Activated CD4-positive, alpha-beta T cell treated with anti-CD3 and anti-CD28 coated beads, Interleukin-2, amount 50 U/mL, for 4 hours (primary cell): ENCODE results near the gene MED12L.
"Not testable (repeated sequence)": the region's sequence is repeated elsewhere in the genome, so short reads cannot be mapped to it uniquely, and the experiment has no call there.

ENCODE experiments used
- DNase-seq, 2 experiments: peaks; one replicate each; pipeline ENCODE4 v3.0.0-alpha.2; 2020

Gene MED12L

DNA sequence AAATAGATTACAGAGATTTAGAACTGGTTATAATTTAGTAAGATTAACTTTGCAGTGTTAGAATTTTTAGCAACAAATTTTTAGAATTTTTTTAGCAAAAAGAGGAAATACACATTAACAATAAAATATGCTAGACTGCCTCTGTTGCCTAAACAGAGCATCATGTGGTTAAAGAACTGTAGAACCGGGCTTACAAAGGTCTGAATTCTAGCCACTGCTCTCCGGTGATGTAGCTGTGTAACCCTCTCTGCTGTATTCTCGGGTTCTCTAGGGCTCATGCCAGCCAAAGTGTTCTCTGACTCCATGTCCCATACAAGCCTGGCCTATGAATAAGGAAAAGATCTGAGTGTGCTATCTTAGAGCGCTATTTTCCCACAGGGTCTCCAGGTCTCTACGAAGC is 302.0 kb downstream of the MED12L start:
- no peak for DNase-seq

DNA sequence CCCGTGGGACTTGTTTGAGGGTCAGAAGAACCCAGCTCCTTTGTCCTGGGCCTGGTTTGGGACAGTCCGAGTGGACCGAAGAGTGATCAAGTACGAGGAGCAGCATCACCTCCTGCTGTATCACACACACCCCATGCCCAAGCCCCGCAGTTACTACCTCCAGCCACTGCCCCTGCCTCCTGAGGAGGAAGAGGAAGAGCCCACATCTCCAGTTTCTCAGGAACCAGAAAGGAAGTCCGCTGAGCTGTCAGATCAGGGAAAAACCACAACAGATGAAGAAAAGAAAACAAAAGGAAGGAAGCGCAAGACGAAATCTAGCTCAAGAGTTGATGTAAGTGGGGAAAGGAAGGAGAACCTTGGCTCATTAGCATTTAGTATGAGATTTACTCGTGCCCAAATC is 302.4 kb downstream of the MED12L start:
- no peak for DNase-seq

DNA sequence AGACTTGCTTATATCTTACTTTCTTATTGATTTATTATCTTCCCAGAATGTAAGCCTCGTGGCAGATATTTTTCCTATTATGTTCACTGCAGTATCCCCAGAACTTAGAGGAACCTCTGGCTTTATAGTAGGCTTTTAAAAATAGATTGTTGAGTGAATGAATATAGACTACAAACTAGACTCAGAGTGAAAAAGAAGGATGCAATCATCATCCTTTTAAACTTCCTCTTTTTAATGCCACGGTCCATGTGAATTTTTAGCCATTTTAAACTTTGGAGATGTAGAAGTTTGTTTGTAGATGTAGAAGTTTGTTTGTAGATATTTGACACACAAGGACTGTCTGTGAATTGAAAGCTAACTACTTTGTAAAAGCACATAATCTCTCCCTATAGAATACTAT is 306.3 kb downstream of the MED12L start:
- DNase-seq, result no peak

DNA sequence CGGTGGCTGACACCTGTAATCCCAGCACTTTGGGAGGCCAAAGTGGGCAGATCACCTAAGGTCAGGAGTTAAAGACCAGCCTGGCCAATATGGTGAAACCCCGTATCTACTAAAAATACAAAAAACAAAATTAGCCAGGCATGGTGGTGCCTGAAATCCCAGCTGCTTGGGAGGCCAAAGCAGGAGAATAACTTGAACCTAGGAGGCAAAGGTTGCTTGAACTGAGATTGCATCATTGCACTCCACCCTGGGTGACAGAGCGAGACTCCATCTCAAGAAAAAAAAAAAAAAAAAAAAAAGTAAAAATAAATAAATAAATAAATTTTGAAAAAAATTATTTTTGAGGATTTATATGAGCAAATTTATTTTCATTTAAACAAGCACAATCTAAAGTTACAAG is 306.7 kb downstream of the MED12L start:
- DNase-seq, result not testable (repeated sequence)

DNA sequence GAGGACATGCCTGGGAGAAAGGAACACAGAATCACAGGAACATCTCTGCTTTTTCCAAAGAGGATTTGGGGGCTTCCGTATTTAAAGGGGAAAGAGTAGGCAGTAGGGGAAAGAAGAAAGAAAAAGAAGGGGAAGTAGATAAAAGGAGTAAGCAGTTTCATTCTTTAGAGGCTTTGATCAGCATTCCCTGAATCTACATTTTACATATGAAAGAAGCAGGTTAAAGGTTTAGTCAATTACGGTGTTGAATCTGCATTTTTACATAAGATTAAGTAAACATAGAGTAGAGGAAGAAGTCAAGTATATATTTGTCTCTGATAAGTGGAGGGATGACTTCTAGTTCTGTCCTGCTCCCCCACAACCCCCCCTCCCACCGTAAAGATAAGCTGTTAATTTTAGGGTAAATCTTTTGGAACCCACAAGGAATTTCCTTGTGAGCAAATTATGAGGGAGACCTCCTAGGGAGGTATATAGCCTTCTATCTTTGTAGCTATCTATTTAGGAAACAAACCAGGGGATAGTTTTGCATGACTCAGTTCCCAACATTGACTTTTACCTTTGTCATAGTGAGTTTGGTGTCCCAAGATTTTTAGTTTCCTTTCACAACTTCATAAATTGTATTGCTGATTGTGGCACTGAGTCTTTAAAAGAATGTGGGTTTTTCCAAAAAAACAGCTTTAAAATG is 307.8 kb downstream of the MED12L start:
- no peak for DNase-seq

DNA sequence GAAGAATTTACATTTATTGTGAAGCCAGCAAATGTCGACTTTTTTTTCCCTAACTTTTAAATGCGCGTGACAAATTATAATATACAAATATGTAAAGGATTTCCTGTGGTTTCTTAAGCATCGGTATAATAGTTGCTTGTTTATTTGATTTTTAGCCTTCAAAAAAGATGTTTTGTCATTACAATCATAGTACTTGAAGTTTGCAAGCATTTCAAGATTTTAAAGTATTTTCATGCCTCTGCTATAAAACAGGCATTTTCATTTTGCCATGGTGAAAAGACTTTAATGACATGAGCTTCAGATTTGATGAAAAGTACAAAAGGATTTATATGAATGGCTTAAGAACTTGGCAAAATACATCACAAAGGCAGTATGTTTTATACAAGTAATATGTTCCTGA is 308.5 kb downstream of the MED12L start:
- no peak for DNase-seq

DNA sequence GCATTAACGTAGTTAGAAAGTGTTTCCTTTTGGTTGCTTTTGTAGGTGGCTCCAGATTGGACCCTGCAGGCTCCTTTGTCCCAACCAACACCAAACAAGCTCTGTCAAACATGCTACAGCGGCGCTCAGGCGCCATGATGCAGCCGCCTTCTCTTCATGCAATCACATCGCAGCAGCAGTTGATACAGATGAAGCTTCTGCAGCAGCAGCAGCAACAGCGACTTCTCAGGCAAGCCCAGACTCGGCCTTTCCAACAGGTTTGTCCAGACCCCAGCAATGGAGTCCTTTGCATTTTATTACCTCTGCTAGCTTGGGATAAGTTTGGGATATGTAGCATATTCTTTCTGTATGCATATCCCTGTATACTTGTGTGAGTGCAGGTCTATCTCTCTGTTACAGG is 309.1 kb downstream of the MED12L start:
- DNase-seq, result no peak

DNA sequence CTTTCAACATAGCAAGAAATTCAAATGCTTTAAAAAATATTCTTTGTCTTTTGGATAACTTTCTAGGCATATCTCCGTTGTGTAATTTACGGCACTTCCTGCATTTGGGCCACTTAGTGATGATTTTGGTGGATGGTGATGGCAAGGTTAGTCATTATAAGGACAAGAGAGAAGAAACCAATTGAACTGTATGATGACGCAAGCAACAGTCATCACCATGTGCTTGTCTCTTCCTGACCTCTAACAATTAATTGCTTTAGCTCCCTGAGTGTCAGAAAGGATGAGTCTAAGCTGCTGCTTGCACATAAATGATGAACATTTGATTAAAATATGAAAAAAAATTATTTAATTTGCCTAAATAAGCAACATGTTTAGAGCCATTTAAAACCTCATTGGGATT is 310.3 kb downstream of the MED12L start:
- DNase-seq, result no peak

DNA sequence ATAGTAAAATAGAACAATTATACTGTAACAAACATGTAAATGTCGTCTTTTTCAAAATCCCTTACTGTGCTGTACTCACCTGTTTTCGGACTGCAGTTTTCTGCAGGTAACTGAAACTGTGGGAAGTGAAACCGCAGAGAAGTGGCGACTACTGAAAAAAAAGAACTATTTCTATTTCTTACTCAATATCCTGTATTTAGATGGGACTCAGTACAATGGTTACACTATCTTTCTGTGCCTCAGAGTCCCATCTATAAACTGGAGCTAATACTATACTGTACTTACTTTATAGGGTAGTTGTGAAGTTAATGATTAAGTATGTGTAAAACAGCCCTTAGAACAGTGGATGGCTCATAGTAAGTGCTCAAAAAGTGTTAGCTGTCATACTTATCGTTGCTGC is 313.4 kb downstream of the MED12L start:
- DNase-seq, result no peak

DNA sequence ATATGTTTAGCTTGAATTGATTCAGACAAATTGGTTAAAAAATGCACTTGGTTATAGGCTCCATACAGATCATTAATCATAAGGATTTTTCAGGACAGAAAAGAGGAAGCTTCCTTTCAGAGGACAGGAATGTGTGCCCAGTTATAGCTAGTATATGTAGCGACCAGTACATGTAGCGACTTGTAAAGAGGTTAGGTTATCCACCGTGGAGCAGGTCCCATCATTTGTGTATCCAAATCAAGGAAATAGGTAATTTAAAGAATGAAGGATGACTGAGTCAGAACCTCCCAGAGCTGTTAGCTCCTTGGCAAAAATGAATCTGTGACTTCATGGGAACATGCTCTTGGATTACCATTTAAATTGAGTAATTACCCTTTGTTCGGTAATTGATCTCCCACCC is 314.9 kb downstream of the MED12L start:
- no peak for DNase-seq

DNA sequence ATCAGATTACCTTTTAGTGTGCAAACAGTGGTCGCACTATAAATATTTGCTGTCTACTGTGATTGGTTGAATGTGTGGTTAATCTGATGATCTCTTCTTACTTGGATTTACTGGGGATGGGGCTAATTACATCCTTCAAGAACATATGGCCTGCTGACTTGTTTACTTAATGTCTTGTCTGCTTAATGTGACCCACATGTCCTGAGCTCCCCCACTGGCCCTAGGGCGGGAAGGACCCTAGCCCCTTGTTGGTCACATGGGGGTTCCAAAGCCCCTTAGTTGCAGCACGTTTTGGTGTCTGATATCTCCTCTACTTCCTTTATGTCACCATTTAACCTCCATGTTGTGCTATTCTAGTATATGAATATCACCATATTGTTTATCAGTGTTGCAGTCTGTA is 316.9 kb downstream of the MED12L start:
- DNase-seq, result no peak

DNA sequence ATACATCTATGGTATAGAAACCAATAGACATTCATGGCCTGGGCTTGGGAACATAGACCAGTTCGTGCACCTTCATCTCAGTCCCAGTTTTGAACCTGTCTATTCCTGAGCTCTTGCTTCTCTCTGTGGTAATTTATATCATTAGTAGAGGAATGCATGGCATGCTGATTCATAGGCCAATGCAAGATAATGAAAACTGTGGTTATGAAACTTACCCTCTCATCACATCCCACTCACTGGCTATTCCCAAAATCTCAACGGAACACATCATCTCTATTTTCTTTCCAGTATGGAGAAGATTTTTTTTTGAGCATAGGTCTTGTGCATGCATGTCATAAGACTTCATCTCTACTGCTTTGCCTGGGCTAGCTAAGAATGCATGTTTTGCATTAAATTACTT is 317.8 kb downstream of the MED12L start:
- no peak for DNase-seq

DNA sequence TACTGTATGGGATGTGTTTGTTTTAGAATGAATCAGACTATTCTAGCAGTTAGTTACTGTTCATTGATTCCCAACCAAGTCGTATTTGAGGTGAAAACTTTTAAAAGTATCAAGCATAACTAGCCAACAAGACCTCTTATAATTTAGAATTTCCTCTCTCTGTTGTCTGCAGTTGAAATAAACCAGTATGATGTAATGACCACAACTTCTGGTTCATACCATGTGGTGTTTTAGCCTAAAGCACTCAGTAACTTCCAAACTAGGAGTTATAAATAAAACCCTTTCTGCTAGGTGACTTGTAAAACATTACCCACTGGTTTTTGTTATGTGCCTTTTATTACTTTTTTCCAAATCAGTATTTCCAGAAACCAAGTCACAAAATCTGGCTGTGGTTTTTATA is 318.9 kb downstream of the MED12L start:
- no peak for DNase-seq

DNA sequence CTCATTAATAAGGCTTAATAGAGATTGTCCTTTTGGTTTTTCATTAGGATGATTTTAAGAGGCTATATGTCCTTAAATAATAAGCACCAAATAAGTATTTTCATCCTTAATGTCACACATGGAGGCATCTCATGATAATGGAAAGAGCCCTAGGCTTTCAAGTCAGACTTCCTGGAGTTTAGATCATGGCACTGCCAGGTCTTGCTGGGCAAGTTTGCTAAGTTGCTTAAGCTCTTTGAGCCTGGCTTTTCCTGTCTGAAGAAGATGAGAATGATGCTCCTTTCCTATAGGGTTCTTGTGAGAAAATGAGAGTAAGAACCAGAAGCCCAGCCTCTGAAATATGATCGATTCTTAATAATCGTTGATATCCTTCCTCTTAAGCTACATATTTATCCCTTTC is 322.5 kb downstream of the MED12L start:
- DNase-seq, result no peak

DNA sequence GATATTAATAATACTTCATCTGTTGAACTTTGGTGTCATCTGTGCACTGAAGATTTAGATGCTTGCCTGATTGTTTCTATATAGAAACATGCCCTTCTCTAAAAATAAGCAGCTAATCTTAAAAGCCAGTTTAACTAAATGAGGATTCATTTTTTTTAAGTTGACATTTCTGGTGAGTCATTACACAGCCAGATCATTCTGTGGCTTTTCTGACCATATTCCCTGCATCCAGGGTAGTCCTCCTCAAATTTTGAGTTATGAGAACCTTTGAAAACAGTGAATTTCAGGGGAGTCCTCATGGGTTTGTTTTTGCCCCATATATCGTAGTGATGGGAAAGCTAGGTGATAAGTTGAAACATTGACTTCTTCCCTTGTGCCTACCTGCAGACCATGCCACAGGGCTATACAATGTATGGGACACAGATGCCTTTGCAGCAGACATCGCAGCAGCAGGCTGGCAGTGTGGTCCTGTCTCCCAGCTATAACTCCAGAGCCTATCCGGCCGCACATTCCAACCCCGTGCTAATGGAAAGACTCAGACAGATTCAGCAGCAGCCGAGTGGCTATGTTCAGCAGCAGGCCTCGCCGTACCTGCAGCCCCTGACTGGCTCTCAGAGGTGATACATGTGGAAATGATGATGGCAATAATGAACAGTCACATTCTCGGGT is 325.6 kb downstream of the MED12L start:
- no peak for DNase-seq

DNA sequence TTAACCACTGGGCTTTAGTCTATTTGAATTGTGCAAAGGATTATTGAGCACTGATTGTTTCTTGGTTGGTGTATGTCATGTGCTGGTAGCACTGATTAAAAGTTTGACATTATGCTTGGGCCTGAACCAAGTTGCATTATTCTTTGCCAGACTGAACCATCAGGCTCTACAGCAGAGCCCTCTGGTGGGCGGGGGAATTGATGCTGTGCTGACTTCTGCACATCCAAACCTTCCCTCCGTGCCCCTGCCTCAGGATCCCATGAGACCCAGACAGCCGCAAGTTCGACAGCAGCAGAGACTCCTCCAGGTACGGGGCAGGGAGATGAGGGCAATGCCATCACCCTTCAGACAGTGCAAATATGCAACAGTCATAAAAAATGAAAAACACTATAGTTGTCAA is 327.5 kb downstream of the MED12L start:
- no peak for DNase-seq

DNA sequence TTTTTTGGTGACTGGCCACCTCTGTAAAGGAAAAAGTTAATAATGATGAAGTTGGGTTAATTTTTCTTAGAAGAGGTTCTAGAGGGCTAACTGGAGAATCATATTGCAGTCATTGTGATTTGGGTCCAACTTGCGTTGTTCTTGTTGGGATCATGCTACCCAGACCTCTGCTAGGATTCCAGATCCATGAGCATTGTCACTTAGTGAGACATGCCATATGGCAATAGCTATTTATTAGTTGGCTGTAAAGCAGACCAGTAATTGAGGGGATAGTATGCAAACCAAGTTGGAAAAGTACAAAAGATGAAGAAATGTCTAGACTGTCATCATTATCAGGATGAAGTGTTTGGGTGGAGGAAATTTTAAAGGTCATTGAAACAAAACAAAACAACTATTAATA is 329.8 kb downstream of the MED12L start:
- DNase-seq, result no peak

DNA sequence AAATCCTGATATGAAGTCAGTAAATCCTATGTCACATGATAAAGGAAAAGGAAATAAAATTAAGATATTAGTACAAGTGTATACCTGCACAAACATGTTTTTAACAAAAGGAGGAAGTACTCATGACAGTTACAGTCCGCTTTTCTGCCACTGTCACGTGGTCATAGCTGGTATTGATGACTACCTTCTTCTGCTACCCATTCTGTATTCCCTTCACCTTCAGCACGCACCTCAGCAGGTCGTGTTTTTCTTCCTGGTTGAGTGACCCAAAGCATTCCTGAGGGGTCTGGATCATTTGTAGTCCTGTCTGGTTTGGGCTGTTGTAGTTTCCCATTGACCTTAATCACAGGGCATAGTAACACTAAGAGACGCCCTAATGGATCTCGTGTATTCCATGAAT is 334.3 kb downstream of the MED12L start:
- no peak for DNase-seq

DNA sequence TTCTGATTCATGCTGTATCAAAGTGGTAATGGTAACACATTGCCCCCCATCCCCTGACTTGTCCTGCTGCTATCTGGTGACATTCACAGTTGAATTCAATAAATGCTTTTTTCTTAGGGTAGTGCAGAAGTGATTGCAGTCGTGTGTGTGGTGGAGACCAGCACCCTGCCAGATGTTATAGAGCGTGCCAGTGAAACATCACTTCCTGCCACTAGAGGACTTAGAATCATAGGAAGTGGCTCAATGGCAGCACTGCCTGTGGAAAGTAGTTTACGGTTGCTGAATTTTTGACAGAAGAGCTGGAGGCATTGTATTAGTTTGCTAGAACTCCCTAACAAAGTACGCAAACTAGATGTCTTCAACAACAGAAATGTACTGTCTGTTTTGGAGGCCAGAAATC is 336.5 kb downstream of the MED12L start:
- no peak for DNase-seq

DNA sequence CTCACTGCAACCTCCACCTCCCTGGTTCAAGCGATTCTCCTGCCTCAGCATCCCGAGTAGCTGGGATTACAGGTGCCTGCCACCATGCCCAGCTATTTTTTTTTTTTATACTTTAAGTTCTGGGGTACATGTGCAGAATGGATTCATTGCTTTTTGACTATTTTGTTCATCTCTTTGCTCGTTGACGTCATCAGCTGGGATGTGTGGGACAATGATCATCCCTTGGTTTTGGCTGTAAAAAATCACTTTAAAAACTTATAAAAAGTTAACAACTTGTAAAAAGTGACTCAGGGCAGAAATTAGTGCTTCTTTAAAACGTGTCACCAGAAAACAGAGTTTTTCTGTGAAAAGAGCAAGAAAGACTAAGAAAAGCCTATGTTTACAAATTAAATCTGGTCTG is 337.6 kb downstream of the MED12L start:
- DNase-seq, result no peak

DNA sequence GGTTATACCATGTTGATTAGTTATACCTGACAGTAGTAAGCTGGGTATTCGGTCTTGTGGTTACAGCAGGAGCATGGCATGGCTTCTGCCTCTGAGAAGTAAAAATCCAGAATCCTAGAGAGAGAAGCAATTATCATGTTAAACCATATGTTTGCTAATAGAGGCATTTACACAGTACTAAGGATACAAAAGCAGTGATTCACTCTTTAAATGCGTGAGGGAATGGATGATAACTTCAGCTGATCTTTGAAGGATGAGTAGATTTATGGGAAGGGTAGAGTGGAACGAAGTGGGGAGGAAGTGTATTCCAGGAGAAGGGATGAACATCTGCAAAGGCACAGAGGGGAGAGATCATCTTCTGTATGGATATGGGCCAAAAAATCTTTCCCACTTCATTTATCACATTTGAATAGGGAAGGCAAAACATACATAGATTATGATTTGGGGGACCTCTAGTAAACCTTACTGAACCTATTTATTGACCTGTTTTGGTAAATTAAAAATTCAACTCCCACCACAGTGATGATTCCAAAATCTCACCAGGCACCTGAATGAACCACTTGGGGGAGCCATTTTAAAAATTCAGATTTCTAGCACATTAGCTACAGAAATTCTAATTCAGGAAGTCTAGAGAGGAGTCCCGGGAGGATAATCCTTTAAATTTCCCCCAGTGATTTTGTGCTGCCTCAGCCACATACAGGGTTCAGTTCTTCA is 340.3 kb downstream of the MED12L start:
- no peak for DNase-seq

DNA sequence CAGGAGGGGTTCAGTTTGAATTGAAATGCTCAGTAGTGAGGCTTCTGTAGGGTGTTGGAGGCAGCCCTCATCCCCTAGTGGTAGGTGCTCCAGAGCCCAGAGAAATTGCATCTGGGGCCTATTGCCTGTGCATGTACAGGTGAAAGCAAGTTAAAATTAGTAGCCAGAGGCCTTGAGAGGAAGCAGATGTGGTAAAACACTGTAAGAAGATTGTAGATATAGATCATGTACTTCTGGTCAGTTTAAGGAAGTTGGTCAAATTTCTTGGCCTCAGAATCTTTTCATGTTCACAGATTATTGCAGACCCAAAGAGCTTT is 340.8 kb downstream of the MED12L start:
- no peak for DNase-seq

DNA sequence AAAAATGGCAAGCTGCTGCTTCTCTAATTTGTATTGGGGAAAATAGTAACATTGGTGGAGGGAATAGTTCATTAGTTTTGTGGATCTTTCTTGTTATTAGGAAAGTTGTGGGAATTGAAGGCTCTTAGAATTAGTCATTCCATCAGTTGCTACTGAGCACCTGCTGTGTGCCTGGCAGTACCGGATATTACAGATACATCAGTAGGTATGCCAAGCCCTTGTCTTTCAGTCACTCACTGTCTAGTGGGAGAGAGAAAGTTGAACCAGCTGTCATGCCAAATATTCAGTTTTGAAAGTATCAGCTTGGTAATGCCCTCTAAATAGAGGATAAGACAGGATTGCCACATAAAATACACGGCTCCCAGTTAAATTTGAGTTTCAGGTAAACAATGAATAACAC is 342.9 kb downstream of the MED12L start:
- no peak for DNase-seq

DNA sequence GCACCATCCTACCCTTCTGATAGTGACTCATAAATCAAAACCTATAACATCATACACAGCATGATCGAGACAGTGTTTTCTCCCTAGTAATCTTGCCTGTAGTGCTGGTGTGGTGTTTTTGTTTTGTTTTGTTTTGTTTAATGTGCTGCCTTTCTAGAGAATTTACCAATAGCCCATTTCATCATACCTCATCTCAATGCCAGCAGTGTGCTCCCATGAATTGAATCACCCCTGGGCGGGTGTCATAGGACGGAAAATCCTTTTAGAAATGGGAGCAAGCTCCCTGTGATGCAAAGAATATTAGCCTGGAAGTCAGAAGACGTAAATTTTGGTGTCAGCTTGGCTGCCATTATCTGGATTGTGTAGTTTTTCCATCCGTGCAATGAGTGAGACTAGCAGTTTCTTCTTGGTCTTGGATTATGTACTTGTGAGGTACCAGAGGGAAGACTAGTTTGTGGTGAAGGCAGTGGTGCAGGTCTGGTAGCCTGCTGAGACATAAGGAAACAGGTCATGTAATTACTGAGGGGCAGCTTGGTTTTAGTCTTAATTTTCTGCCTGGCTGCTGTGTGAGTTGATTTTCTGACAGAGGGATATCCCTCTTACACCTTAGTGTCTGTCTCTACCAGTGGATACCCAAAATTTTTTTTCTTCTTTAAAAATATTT is 345.5 kb downstream of the MED12L start:
- no peak for DNase-seq
